ENCODE data around the gene STAG2.

GRCh38 chrX:123923211-123923610 is 38.3 kb upstream of the STAG2 start:
- TF ChIP-seq SUZ12 (IDR thresholded peaks at IDR 0.05; ENCODE audit: extremely low read depth, insufficient read depth, insufficient read length) (no peak), YY1 (IDR thresholded peaks at IDR 0.05; ENCODE audit: insufficient read depth, insufficient read length) (no peak)

All from NT2/D1 (cell line).